Astrocyte of the spinal cord (primary cell): ENCODE data around the gene HSDL1.
A peak's percentile ranks its signal among the peaks of the same experiment; 100 is the strongest.

ENCODE experiments used
- DNase-seq: peaks from one replicate; pipeline ENCODE4 v3.0.0; 2011; ENCODE audit warnings: low read depth, low spot score
- H3K4me3 ChIP-seq: 2 replicates; pipeline ENCODE4 v1.5.1; 2011; ENCODE audit warnings: low read depth, mild to moderate bottlenecking, low read length, moderate library complexity
- CTCF ChIP-seq: IDR thresholded peaks from 2 replicates; pipeline ENCODE4 v1.5.1; 2012; ENCODE audit warnings: low read depth, mild to moderate bottlenecking, low read length, inconsistent platforms
- in situ Hi-C: cut with HindIII; loops from 2 replicates; pipeline ENCODE4 v1.10.0; 2017; ENCODE audit warnings: low sequenced_read_pairs

The HSDL1 gene

GRCh38 chr16:84150926-84151325, 5.9 kb upstream of the HSDL1 start:
- no peak for DNase-seq
- no peak for TF ChIP-seq CTCF
- in situ Hi-C loops, result no loop called here
- H3K4me3 ChIP-seq, result no peak overlapping the region

GRCh38 chr16:84144209-84144858, 643 bp downstream of the HSDL1 start:
- no peak for TF ChIP-seq CTCF
- in situ Hi-C loops, result no loop called here
- DNase-seq, result no peak
- peak overlapping the region; percentile 83 for H3K4me3 ChIP-seq

- in situ Hi-C loops, result no loop called here
- H3K4me3 ChIP-seq, result peak overlapping the region; percentile 83
- TF ChIP-seq CTCF, result no peak
- DNase-seq, result no peak
These were observed 1.2 kb downstream of the HSDL1 start for GRCh38 chr16:84143784-84144199.

- DNase-seq, result no peak
- no peak for TF ChIP-seq CTCF
- no peak overlapping the region for H3K4me3 ChIP-seq
- in situ Hi-C loops, result no loop called here
These were observed 1.9 kb downstream of the HSDL1 start for GRCh38 chr16:84143081-84143480.

- H3K4me3 ChIP-seq, result no peak overlapping the region
- DNase-seq, result no peak
- in situ Hi-C loops, result no loop called here
- no peak for TF ChIP-seq CTCF
These were observed 3.8 kb downstream of the HSDL1 start for GRCh38 chr16:84141143-84141670.

GRCh38 chr16:84139628-84140258, 5.2 kb downstream of the HSDL1 start:
- in situ Hi-C loops, result no loop called here
- DNase-seq, result no peak
- no peak for TF ChIP-seq CTCF
- H3K4me3 ChIP-seq, result no peak overlapping the region
